Jurkat, Clone E6-1 (cell line): ENCODE results near the gene OR2AJ1.

ENCODE experiments used
- DNase-seq: peaks from one replicate; pipeline ENCODE4 v3.0.0-alpha.2; 2011; ENCODE audit warnings: low read depth, low spot score
- H3K4me3 ChIP-seq: 2 replicates; pipeline ENCODE4 v1.5.1; 2011; ENCODE audit warnings: mild to moderate bottlenecking, low read length, control low read depth, moderate library complexity

The OR2AJ1 gene

DNA sequence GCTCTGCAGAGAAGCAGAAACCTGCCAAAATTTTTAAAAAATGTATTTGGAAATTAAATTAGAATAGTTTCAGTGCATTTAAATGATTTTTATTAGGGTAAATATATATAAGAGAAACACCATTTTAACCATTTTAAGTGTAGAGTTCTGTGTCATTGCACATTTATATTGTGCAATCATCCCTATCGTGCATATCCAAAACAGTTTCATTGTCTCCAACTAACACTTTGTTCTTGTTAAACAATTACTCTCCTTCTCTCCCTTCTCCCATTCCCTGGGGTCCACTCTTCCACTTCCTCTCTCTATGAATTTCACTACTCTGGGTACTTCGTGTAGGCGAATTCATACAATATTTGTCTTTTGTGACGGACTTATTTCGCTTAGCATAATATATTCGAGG is 17.9 kb downstream of the OR2AJ1 start:
- DNase-seq: no peak
- no peak overlapping the region for H3K4me3 ChIP-seq

DNA sequence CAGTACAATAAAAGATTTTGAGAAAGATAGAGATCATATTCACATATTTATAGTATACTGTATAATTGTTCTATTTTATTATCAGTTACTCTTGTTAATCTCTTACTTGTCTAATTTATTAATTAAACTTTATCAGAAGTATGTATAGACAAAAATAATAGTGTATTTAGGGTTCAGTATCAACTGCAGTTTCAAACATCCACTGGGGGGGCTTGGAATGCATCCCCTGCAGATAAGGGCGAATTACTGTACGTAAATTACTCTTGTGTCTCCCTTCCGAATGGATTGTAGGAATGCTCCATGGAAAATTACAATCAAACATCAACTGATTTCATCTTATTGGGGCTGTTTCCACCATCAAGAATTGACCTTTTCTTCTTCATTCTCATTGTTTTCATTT is 23.9 kb downstream of the OR2AJ1 start, which contains the start of gene OR2L8:
OR2L8 (plus strand) TSS at position 301 of the 400 bp plus-strand sequence; CDS start at position 301, 0 bp downstream.
- DNase-seq: no peak
- no peak within 1 kb of the TSS for H3K4me3 ChIP-seq

DNA sequence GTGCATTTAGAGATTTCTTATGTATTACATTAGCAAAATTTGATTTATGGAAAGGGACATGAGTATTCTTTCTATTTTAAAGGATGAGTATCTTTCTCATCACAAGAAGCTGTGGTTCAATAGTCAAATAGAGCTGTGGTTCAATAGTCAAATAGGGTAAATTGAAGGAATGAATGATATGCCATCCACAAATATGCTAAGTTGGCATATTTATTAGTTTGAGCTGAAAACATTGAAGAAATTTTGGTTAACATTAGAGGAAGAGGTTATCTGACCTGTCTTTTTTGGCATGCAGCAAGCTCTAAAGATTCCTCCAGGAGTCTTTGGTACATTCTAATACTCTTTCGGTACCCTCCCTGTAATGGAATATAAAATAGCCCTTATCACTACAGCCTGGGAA is 28.7 kb downstream of the OR2AJ1 start:
- DNase-seq: no peak
- H3K4me3 ChIP-seq: no peak overlapping the region

DNA sequence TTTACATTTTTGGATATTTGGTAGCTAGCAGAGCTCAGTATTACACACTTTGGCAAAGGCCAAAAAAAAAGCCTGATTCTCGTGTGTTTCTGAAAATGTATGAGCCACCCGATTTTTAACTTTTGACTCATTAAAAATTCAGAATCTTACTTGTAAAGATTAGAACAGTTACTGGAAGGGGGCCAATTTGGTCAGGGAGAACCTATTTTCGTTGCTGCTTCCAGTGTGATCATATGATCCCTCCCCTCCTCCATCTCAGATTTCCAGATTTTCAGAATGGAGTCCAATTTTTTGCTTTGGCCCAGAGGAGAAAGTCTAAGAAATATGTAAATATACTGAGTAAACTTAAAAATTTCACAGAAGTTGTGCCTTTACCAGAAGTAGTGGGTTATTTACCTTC is 37.1 kb downstream of the OR2AJ1 start:
- no peak for DNase-seq
- no peak overlapping the region for H3K4me3 ChIP-seq

DNA sequence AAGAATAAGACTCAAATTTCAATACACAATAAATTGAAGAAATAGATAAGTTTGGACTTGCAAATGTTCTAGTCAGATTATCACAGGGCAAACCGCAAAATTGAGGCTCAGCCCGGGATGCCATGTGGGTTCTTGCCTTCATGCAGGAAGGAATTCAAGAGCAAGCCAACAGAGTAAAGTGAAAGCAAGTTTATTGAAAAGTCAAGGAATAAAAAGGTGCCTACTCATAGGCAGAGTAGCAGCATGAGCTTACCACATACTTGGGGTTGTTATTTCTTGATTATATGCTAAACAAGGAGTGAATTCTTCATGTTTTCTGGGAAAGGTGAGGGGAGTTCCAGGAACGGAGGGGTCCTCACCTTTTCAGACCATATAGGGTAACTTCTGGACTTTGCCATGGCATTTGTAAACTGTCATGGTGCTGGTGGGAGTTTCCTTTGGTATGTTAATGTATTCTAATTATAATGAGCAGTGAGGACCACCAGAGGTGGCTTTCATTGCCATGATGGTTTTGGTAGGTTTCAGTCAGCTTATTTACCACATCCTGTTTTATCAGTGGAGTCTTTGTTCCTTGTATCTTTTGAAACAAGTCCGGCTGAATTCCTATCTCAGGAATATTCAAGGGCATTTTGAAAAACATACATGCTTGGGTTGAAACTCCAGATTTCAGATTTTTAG is 38.4 kb downstream of the OR2AJ1 start:
- no peak for DNase-seq
- no peak overlapping the region for H3K4me3 ChIP-seq

DNA sequence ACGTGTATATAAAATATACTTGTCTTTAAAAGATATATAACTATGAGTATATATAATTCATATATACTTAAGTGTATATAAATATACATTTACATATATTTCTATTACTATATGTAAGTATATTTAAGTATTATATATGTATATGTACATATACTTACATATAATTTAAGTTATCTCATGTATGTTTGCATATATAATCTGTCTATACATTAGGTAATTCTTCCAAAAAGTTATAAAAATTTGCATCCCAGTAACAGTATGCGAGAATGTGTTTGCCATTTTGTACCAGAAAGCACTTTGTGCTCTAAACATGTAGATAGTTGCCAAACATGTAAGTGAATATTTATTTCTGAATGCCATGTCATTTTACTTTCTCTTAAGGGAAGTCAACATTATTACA is 40.2 kb downstream of the OR2AJ1 start, which contains the start of gene OR2AK2:
OR2AK2 (plus strand) TSS at position 301 of the 400 bp plus-strand sequence. CDS start 144 bp downstream, outside the sequence.
- no peak within 1 kb of the TSS for H3K4me3 ChIP-seq
- DNase-seq: no peak

DNA sequence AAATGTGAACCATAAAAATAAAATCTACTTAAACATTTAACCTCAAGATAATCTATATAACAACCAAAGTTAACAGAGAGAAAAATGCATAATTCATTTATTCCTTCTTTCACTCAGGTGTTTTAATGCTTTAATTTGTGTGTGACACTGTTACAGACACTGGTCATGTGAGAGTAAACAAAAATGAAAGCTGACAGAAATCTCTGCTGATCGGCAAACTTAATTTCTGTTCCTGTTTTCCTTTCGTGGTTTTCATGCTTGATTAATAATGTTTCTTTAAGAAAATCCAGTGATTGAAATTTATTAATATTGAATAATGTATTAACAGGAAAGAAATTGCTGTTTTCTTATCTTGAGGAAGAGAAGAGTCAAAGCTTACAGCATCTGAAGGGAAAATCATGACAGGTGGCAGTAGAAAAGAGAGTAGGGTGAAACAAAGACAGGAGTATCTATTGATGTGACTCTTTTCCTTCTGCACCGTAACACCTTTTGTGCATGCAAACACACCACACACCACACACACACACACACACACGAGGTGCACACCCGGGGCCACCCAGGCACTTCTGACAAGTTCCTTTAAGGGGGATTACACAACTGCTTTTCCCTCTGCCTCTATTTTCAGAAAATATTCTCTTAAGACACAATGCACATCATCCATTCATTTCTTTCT is 42.0 kb downstream of the OR2AJ1 start:
- no peak overlapping the region for H3K4me3 ChIP-seq
- no peak for DNase-seq
